Subcutaneous abdominal adipose tissue (tissue), 5 donors: ENCODE results near the gene FBXO40.

Experiments used
- H3K27ac ChIP-seq: one replicate; pipeline ENCODE4 v1.7.0; 2013; ENCODE audit warnings: low read depth, mild to moderate bottlenecking, inconsistent platforms, low read length, moderate library complexity
- H3K27me3 ChIP-seq, 5 donors: one replicate each; pipeline ENCODE4 v1.7.0; 2013; ENCODE audit warnings: low read length in 5 of 5, inconsistent platforms in 1 of 5; ENCODE audit not compliant: control insufficient read depth in 5 of 5, insufficient read depth in 4 of 5
- H3K36me3 ChIP-seq, 5 donors: one replicate each; pipeline ENCODE4 v1.7.0; 2013; ENCODE audit warnings: low read length in 5 of 5; ENCODE audit not compliant: control insufficient read depth in 5 of 5, insufficient read depth in 5 of 5
- H3K4me1 ChIP-seq, 5 donors: one replicate each; pipeline ENCODE4 v1.7.0; 2013; ENCODE audit warnings: low read length in 5 of 5, mild to moderate bottlenecking in 3 of 5, moderate library complexity in 1 of 5; ENCODE audit not compliant: control insufficient read depth in 5 of 5, insufficient read depth in 5 of 5
- H3K4me3 ChIP-seq, 5 donors: one replicate each; pipeline ENCODE4 v1.7.0; 2013; ENCODE audit warnings: low read length in 5 of 5, low read depth in 1 of 5
- H3K9ac ChIP-seq, 5 donors: one replicate each; pipeline ENCODE4 v1.7.0; 2013; ENCODE audit warnings: low read length in 5 of 5, mild to moderate bottlenecking in 4 of 5, moderate library complexity in 3 of 5
- H3K9me3 ChIP-seq, 5 donors: one replicate each; pipeline ENCODE4 v1.7.0; 2013; ENCODE audit warnings: low read length in 5 of 5; ENCODE audit not compliant: control insufficient read depth in 5 of 5
- donor health status: healthy.
- donor health status: healthy.
- donor health status: healthy.
- donor health status: healthy.
- donor health status: healthy.

Gene FBXO40

DNA sequence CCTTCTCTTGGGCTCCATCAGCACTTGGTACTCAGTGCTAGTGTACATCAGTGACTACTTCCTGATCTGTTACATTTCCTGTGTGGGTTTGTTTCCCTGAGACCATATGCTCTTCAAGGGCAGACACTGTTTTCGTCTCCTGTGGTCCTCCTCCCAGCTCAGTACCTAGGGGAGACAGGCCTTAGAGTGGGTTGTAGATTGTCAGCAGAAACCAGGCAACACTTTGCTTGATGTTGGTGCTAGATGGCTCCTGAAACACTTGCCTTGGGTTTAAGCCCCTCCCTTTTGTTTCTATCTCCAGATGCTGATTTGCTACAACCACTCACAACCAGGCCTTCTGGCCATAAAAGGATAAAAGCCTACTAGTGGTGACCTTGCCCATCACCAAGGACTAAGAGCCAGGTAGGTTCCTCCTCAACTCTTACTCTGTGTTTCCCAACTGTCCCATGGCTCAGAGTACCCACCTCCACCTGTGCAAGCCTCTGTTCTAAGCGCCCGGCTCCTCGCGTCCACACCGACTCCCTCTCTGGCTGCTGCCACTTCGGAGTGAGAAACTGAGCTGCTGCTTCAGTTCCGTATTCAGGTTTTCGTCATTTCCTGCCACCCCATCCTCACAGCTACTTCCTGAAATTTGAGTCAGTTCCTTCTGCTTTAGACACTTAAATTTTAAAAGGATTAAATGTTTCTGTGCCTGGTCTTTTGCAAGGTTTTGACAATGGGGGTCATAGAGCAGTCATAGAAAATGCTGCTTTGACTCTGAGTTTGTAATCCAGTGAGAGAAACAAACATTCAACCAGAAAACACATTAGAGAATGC lies 67.4 kb downstream of the FBXO40 start, which contains the start of gene HCLS1:
HCLS1 (minus strand) TSS at position 548 of the 816 bp plus-strand sequence. CDS start 2,556 bp downstream, outside the sequence.
- no peaks in the 10 kb centered on the region for H3K27me3 ChIP-seq
- no peaks in the 10 kb centered on the region for H3K9me3 ChIP-seq
- H3K27ac ChIP-seq = peak within 1 kb of the TSS; percentile 32
- peak within 1 kb of the TSS; percentile 39 to 70 (median 59) for H3K4me3 ChIP-seq
- H3K9ac ChIP-seq = peak within 1 kb of the TSS in 3 of 5 donors; percentile 6 to 64 (median 57)
- peaks cover 8 to 45% (median 27%) of the 10 kb centered on the region in 5 donors for H3K36me3 ChIP-seq
- H3K4me1 ChIP-seq = peaks cover 3 to 43% (median 25%) of the 10 kb centered on the region in 5 donors

DNA sequence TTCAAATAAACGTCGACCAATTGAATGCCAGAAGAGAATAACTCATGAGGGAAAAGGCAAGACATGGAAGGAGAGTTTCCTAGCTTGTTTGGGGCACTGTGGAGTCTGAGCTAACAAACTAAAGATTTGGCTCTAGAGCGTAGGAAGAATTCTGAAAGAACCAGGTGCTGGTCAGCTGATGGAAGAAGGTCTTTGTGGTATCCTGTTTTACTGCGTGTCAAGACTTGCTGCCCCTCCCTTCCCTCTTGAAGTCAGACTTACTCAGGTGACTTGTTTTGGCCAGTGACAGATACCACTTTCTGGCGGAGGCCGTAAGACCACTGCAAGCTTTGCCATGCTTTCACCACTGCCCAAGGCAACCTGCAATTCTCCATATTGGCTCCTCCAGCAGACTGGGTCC lies 68.2 kb downstream of the FBXO40 start:
- H3K9me3 ChIP-seq = no peaks in the 10 kb centered on the region
- peaks cover 3 to 43% (median 25%) of the 10 kb centered on the region in 5 donors for H3K4me1 ChIP-seq
- H3K9ac ChIP-seq = peak overlapping the region in 1 of 5 donors; percentile 64
- H3K27me3 ChIP-seq = no peaks in the 10 kb centered on the region
- peak overlapping the region; percentile 32 for H3K27ac ChIP-seq
- no peak overlapping the region for H3K4me3 ChIP-seq
- H3K36me3 ChIP-seq = peaks cover 14 to 48% (median 35%) of the 10 kb centered on the region in 5 donors

DNA sequence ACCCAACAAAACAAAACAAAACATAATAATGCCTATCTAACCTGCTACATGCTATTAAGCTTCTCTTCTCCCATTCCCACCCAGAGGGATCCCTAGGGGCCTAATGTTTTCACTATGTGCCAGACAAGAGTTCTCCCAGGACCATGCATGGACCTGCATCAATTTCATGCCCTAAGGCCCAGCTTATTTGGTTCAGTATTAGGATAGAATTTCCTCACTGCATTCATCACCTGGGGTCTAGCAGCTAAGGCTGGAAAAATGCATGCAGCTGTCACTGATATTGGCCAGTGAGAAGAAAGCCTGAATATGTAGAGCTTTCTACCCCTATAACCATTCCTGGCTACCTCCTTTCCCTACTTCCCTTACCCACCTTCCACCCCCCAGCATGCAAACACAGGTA lies 69.6 kb downstream of the FBXO40 start:
- Histone ChIP-seq H3K9me3 (no peaks in the 10 kb centered on the region), H3K4me1 (peaks cover 3 to 47% (median 25%) of the 10 kb centered on the region in 5 donors), H3K9ac (no peak overlapping the region), H3K27me3 (no peaks in the 10 kb centered on the region), H3K27ac (no peak overlapping the region), H3K36me3 (peaks cover 28 to 56% (median 43%) of the 10 kb centered on the region in 5 donors), H3K4me3 (no peak overlapping the region)

DNA sequence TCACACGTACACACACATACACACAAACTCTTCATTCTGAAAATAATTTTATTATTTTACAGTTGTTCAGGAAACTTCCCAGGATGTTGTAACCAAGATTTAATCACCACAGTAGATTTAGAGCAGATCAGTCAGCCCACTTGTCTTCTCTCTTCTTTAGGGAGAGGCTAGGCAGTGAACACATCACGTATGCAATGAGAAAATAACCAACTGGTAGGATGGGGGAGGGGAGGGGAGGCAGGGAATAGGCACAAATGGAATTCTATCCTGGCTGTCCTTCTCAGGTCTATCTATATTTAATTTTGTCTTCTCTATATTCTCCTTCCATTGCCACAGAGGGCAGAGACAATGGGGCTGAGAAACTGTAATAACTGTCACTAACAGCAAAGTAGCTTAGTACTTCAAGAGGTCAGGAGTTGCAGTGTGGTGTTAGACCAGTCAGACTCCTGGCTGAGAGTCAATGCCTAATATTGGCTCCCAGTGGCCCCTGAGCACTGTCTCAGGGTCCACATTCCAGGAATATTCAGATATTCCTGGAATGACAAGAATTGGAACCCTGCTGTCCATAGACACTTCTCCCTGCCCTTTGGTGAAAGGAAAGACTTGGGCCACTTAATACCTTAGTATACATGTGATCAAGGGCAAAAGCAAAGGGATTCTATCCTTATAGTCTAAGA lies 70.1 kb downstream of the FBXO40 start:
- H3K4me3 ChIP-seq = no peak overlapping the region
- no peaks in the 10 kb centered on the region for H3K27me3 ChIP-seq
- H3K9ac ChIP-seq = no peak overlapping the region
- H3K36me3 ChIP-seq = peaks cover 31 to 61% (median 46%) of the 10 kb centered on the region in 5 donors
- no peak overlapping the region for H3K27ac ChIP-seq
- H3K9me3 ChIP-seq = no peaks in the 10 kb centered on the region
- H3K4me1 ChIP-seq = peaks cover 3 to 42% (median 25%) of the 10 kb centered on the region in 5 donors

DNA sequence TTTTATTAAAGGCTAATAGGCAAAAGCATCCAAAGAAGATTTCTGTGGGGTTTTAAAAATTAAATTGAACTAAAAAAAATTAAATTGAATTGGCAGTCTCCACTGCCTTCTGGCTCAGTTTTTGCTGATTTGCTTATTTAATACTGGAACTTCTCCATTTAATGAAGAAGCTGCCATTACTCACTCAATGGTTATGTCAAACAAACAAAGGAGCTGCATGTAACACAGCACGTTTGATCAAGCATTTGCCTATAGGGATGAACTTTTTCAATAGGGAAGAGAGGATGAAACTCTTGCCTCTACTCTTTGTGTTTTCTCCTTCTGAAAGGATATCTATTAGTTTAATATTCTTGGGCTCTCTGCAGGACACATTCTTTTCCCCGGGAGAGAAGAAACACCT lies 72.3 kb downstream of the FBXO40 start:
- Histone ChIP-seq H3K9ac (no peak overlapping the region), H3K27ac (no peak overlapping the region), H3K9me3 (no peaks in the 10 kb centered on the region), H3K4me3 (no peak overlapping the region), H3K36me3 (peaks cover 47 to 79% (median 58%) of the 10 kb centered on the region in 5 donors), H3K27me3 (no peaks in the 10 kb centered on the region), H3K4me1 (peaks cover 0 to 20% (median 9%) of the 10 kb centered on the region in 5 donors)

DNA sequence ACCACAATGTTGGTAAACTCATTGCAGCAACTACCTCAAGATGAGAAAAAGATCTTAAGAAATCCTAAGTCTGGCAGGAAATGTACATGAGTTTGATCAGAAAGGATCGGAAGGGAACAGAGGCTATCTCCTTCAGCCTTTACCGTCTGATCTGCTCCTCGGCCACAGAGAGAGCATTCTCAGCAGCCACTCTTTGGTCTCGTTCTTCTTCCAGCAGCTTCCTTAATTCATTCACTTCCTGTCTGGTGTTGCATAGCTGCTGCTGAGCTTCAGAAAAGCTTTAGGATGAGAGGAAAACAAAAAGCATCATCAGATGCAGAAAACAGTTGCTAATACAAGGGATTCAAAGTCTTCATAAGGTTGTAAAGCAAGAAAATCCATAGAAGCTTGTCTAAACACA lies 74.2 kb downstream of the FBXO40 start:
- H3K36me3 ChIP-seq = peaks cover 65 to 86% (median 69%) of the 10 kb centered on the region in 5 donors
- H3K4me1 ChIP-seq = peaks cover 0 to 12% (median 9%) of the 10 kb centered on the region in 5 donors
- no peaks in the 10 kb centered on the region for H3K9me3 ChIP-seq
- H3K27ac ChIP-seq = no peak overlapping the region
- no peak overlapping the region for H3K4me3 ChIP-seq
- no peaks in the 10 kb centered on the region for H3K27me3 ChIP-seq
- H3K9ac ChIP-seq = no peak overlapping the region

DNA sequence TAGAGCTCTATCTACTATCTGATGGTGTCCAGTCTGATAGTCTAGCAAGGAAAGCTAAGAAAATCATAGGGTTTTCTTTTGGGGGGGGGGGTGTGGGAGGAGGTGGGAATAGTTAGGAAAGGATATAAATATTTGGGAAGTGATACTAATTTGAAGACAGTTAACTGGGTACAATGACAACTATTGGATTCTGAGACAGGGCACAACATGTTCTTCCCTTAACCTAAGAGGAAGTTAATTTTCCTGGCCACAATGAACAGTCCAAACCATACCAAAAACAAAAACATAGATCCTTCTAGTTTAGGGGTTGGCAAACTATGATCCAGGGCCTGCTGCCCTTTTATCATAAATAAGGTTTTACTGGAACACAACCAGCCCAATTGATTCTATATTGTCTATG lies 77.5 kb downstream of the FBXO40 start:
- Histone ChIP-seq H3K27me3 (no peaks in the 10 kb centered on the region), H3K4me1 (peaks cover 0 to 4% (median 0%) of the 10 kb centered on the region in 5 donors), H3K9me3 (no peaks in the 10 kb centered on the region), H3K9ac (no peak overlapping the region), H3K4me3 (no peak overlapping the region), H3K27ac (no peak overlapping the region), H3K36me3 (peaks cover 56 to 78% (median 73%) of the 10 kb centered on the region in 5 donors)

DNA sequence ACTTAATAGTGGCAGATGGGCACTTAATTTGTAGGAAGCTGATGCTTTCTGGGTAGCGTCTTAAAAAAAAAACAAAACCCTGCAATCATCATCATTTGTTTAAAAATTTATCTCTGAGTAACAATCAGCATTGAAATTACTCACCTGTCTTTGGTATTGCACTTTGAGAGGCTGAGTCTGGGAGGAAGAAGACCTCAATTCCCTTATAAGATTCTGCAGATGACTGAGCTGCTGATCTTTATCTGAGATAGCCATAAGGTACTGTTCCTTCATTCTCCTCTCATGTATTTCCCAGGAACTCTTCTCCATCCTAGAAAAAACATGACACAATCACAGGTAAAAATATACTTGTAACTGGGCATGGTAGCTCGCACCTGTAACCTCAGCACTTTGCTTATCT lies 84.0 kb downstream of the FBXO40 start:
- H3K9ac ChIP-seq = no peak overlapping the region
- H3K4me3 ChIP-seq = no peak overlapping the region
- no peaks in the 10 kb centered on the region for H3K27me3 ChIP-seq
- no peak overlapping the region for H3K27ac ChIP-seq
- H3K9me3 ChIP-seq = no peaks in the 10 kb centered on the region
- H3K4me1 ChIP-seq = peaks cover 0 to 9% (median 3%) of the 10 kb centered on the region in 5 donors
- peaks cover 55 to 77% (median 63%) of the 10 kb centered on the region in 5 donors for H3K36me3 ChIP-seq
